CD1c-positive myeloid dendritic cell (primary cell): ENCODE results near the gene PPFIA4.

Experiments
- DNase-seq: peaks from one replicate; pipeline ENCODE4 v3.0.0-alpha.2; 2016; ENCODE audit errors: extremely low spot score

The PPFIA4 gene

DNA sequence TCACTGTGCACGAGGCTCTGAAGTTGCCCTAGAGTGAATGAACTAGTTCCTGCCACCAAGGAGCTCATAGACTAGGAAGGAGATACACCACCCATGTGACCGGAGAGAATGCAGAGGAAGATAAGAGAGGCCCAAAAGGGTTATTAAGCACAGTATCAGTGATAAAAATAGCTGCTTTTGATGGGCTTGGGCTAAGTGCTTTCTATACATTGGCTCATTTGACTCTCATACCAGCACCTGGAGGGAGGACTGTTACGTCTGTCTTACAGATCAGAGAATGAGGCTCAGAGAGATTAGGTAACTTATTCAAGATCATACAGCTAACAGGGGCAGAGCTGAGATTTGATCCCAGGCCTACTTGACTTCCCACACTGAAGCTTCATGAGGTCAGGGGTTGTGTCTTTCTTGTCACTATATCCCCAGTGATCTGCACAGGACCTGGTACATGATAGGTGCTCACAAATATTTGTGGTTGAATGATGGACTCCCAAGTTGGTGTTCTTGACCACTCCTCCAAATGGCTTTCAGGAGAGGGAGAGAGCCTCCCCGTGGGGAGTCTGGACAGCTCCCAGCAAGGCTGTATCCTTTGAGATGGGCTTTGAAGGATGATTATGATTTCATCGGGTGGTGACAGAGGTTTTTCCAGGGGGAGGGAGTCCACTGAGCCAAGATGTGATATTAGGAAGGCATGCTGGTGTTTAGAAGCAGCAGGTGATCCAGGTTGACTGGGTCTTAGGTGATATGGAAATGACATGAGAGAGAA lies 14.4 kb downstream of the PPFIA4 start:
- DNase-seq: no peak

DNA sequence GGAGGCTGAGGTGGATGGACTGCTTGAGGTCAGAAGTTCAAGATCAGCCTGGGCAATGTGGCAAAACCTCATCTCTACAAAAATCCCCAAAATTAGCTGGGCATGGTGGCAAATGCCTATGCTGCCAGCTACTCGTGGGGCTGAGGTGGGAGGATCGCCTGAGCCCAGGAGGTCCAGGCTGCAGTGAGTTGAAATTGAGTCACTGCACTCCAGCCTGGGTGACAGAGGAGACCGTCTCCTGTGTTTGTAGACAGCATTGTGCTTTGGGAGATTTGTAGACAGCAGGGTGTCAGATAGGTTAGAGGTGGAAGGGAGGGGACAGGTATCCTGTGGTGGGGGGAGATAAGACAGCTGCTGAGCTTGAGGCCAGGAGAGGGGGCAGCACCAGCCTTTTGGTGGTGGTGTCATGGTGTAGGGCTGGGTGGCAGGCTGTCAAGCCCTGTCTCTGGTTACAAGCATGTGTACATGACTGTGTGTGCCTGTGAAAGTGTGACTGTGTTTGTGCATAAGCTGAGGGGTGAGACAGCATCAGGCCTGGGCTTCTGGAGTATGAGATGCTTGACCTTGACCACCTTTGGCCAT lies 15.2 kb downstream of the PPFIA4 start:
- DNase-seq: no peak

DNA sequence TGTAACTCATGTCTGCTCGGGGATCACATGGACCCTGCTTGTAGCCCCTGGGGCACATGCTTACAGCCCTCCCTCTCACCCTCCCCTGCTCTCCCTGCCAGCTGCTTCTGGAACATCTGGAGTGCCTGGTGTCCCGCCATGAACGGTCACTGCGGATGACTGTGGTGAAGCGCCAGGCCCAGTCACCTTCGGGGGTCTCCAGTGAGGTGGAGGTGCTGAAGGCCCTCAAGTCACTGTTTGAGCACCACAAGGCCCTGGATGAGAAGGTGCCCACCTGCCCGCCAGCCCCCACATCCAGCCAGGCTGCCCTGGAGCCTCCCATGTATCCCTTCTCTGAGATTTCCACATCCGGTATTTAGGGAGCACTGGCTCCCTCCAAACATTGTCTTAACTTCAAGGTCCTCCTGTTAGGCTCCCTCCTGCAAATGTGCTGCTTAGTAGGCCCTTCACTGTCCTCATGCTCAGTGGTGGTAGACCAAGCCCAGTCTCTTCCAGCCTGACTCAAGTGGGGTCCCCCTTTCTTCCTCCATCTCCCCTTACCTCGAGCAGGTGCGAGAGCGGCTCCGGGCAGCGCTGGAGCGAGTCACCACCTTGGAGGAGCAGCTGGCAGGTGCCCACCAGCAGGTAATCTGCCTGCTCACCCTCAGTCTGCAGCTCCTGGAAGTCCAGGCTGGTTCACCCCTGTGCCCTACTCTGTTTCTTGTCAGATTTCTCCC lies 17.7 kb downstream of the PPFIA4 start:
- DNase-seq: no peak

DNA sequence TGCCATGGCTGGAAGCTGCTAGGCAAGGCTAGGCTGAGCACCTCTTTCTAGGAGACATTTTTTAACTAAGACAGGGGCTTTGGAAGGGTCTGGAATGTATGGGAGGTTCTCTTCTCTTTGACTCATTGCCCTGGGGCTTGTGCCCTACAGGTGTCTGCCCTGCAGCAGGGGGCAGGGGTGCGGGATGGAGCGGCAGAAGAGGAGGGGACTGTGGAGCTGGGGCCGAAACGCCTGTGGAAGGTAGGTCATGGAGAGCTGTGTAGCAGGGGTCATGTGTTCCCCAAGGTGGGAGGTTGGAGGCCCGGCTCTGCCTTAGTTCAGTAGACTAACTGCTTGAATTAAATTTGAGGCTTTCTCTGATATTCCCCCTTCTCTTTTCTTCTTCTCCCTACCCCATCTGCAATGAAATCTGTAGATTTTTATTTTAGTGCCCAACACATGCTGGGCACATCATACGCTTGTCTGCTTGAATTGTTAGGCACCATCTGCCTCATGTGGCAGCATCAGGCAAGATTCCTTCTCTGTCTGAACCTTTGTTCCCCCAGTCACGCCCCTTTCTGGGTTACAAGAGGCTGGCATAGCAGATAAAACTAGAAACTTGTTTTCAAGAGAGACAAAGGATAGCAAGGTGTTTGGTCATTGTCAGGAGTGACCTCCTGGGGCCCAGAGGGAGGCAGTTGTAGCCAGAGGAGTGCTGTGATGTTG lies 18.4 kb downstream of the PPFIA4 start:
- DNase-seq: no peak

DNA sequence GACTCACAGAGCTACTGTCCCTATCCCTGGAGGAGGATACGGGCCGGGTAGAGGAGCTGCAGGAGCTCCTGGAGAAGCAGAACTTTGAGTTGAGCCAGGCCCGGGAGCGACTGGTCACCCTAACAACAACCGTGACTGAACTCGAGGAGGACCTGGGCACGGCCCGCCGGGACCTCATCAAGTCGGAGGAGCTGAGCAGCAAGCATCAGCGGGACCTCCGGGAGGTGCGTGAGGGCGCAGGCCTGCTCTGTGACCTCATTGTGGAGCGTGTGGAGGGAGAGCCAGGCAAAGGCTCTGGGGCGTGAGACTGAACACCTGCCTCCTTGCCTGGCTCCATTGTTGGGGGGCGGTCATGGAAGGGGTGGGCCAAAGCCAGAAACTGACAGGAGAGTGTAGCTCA lies 19.0 kb downstream of the PPFIA4 start:
- no peak for DNase-seq

DNA sequence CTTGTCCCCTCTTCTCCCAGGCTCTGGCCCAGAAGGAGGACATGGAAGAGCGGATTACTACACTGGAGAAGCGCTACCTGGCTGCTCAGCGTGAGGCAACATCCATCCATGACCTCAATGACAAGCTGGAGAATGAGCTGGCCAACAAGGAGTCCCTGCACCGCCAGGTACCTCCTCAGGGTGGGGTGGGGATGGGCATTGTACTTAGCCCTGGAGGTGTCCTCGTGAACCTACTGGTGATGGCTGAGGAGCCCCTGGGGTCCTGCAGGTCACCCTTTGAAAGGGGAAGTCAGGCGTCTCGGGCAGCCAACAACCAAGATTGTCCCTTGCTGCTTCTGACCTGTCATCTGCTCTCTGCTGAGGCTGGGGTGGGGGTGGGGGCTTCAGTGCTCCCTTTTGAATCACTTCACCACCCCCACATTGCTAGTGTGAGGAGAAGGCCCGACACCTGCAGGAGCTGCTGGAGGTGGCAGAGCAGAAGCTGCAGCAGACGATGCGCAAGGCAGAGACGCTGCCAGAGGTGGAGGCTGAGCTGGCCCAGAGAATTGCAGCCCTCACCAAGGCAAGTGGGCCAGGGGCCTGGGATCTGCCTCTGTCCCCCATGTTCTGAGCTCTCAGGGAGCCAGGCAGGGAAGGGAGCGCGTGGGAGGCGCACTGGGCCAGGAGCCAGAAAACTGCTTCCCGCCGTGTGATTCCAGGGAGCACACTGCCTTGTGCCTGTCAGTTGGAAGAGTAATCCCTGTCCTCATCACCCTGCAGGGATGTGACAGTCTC lies 19.7 kb downstream of the PPFIA4 start:
- no peak for DNase-seq

DNA sequence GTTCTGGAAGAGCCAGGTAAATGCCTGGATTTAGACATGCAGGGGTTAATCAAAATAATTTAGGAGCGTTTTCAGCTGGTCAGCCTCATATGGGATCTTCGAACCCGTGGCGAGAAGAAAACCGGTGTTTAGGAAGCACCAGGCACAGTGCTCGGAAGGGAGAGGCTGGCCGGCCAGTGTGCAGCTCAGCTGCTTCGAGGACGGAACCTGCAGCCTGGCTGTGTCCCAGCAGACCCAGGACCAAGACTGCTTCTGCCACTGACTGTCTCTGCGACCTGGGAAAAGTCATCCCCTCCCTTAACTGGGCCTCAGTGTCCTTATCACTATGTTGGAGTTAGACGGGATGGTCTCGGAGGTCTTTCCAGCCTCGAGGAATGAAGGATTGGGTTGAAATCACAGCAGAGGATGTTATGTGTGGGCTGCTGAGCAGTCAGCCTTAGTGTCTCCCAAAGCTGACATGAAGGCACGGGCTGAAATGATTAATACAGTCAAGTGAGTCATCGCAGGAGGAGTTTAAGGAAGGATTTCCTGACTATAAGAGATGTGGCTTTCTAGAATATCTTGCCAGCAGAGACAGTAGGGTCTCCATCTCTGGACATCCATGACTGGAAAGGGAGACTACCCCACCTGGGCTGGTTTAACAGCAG lies 20.8 kb downstream of the PPFIA4 start:
- peak; percentile 64 for DNase-seq

DNA sequence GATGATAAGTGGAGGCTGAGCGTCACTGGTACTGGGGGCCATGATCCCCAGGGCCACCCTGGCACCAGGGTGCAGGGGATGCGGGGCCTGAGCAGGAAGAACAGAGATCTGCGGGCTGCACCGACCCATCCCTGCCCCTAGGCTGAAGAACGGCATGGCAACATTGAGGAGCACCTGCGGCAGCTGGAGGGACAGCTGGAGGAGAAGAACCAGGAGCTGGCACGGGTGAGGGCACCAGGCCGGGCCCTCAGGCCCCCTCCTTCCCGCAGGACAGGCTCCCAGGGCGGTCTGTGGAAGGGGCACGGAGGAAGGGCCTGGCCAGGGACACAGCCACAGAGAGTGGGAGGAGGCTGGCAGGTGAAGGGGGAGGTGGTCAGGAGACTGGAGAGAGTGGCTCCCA lies 21.8 kb downstream of the PPFIA4 start:
- no peak for DNase-seq

DNA sequence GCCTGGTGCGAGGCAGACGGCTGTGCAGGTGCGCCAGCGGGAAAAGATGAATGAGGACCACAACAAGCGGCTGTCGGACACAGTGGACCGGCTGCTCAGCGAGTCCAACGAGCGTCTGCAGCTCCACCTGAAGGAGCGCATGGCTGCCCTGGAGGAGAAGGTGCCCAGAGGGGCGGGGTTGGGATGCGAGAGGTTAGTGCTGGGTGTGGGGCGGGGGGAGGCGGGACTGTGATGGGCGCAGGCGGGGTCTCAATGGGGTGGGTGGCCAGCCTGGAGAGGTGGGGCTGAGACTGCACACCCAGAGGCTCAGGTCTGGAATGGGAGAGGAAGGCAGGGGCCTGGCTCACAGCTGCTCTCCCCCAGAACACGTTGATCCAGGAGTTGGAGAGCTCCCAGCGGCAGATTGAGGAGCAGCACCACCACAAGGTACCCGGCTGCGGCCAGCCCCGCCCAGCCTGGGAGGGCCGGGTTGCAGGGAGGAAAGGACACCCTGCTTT lies 22.3 kb downstream of the PPFIA4 start:
- DNase-seq: no peak

DNA sequence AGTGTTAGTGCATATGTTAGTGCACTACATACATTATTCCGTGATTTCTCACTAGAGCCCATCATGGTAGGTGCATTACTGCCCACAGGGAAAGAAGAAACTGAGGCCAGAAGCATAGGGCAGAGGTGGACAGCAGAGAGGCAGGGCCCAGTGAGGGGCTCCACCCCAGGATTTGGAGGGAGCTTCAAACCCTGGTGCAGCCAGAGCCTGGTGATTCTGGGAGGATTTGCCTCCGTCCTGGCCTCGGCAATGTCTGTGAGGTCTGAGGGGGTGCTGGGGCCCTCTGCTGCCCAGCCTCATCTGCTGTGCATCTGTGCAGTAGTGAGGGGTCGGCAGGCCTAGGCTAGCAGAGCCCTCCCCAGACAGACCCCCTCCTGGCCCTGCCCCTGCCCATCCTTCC lies 22.8 kb downstream of the PPFIA4 start:
- no peak for DNase-seq

DNA sequence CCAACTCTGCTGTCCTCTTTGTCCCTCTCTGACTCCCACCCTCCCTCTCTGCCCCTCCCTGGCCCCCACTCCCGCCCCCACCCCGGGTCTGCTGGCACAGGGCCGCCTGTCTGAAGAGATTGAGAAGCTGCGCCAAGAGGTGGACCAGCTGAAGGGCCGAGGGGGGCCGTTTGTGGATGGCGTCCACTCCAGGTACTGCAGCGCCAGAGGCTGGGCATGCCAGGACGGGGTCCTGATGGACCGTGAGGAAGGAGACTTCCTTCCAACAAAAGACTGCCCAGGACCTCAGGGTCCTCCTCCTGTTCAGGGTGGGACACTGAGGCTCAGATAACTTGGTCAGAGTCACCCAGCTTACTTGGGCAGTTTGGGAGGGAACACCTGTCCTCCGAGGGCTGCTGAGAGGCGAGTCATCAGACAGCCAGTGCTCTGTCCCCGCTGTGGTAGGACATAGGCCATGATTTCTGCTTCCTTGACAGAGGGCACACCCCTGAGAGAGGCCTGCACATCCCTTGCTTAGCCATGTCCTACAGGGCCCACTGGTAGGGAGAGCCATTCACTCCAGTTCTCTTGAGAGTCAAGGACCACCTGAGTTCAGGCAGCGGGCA lies 23.4 kb downstream of the PPFIA4 start:
- no peak for DNase-seq

DNA sequence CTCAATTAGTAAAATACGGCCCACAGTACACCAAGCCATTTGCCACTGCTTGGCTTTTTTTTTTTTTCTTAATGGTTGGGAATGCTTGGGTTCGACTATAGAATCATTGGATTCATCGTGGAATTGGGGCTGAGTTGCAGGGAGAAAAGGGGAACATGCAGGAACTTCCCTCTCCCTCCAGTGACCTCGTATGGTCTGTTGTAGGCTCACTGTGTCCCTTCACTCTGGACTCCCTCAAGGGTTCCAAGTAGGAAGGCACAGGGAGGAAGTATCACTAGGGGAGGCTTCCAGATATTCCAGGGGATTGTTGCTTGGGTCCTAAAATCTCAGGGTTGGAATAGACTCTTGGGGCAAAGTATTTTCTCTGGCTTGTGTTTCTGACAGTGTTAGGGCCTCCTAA lies 24.5 kb downstream of the PPFIA4 start:
- DNase-seq: peak; percentile 38

DNA sequence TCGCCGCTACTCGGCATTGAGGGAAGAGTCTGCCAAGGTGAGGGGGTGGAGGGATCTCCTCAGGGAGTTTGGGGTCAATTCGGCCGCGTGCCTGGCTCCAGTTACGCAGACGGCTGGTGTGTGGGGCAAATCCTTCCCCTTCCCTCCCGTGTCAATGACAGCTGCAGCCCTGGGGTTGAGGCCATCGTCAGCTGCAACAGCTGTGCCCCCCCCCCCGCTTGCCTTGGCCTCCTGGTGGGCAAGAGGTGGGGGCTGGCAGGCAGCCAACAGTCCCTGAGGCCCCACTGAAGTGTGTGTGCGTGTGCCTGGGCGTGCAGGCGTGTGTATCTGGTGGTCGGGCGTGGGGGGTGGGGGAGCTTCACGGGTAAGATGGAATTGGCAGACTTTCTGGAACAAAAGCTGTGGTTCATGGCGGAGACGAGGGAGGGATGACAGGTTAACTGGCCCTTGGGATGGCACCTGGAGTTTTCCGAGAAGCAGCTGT lies 25.6 kb downstream of the PPFIA4 start:
- DNase-seq: no peak

DNA sequence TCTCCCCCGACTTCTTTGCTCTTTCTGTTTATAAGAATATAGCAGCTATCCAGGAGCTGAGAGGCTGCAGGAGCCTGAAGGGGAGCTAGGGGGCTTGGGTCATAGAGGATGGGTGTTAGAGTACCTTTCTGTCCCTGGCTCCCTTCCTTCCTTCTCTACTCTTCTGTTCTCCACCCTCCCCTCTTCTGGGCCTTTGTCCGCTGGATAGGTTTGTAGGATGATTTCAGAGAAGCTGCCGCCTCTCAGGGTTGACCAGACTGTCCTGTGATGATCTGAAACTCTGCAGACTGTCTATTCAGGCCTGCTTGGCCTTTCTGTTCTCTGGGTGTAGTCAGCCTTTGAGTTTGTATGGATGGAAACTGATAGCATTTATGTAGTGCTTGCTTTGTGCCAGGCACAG lies 26.3 kb downstream of the PPFIA4 start:
- DNase-seq: no peak

DNA sequence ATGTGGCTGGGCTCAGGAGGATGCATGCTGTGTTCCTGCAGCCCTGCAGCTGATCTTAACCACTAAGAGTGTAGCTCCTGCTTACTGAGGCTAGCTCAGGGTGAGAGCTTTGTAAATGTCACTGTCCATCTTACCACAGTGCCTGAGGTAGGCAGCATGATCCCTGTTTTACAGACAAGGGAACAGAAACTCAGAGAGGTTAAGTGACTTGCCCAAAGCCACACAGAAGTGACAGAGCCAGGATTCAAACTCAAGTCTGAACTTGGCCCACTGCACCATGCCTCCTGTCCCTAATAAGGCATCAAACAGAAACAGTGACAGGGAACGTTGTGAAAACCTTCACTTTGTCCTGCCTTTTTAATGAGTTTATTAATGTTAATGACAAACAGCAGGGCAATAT lies 27.9 kb downstream of the PPFIA4 start:
- no peak for DNase-seq

DNA sequence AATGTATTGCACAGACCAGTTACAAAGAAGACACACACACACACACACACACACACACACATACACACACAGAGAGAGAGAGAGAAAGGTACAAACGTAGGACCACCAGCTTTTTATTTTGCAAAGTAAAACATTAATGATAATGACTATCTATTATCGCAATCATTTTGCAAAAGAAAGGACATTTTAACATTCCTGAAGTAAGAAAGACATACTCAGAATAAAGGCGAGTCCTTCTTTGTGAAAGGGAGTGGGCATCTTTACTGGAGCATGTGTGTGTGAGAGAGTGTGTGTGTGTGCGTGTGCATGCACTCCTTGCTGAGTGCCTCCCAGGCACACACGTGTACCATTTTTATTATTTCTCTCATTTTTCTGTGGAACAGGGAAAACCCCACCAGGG lies 28.4 kb downstream of the PPFIA4 start:
- no peak for DNase-seq

DNA sequence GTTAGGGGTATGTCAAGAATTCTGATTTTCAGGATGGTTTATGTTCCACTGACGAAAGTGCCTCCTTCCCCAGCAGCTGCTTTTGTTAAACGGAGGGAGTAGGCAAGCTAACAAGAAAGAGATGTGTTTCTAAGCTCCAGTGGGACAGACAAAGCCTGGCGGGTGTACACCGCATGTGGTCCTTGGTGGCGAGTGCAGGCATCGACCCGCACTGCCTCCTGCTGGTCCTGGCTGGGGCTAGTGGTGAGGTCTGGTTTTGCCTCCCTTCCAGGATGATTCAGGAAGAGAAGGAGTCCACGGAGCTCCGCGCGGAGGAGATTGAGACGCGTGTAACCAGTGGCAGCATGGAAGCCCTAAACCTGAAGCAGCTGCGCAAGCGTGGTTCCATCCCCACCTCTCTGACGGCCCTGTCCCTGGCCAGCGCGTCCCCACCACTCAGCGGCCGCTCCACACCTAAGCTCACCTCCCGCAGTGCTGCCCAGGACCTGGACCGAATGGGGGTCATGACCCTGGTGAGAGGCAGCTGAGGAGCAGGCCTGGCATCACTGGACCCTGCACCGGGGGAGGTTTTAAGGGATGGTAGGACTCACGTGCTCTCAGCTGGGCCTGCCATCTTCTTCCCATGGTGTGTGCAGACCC lies 29.0 kb downstream of the PPFIA4 start:
- no peak for DNase-seq

DNA sequence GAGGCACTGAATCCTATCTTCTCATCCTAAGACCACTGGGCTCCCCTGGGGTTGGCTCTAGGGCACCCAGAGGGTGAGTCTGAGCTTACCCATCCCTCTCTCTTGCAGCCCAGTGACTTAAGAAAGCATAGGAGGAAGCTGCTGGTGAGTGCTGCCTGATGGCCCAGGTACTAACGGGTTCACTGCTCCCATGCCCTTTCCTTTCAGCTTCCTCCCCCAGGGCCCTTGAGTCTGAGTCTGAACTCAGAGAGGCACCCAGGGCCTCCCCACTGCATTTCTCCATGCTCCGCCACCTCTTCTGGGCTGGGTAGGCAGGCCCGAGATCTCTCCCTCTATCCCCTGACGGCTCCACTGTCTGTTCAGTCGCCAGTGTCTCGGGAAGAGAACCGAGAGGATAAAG lies 29.7 kb downstream of the PPFIA4 start:
- no peak for DNase-seq

DNA sequence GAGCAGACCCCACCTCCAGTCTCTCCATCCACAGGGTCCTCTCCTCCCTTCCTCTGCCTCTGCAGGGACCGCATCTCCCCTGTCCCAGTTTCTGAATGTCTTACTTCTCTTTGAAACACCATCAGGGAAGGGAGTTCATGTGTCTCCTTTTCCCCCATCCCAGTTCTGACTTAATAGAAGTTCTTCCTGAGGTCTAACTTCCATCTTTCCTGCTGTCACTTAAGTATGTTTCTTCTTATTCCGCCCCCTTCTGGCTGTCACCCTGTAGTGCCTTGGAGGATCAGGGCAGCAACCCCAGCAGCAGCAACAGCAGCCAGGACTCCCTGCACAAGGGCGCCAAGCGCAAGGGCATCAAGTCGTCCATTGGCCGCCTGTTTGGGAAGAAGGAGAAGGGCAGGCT lies 30.2 kb downstream of the PPFIA4 start:
- DNase-seq: no peak
